Measurements from ENCODE around the gene TKTL1.

- no peak for TF ChIP-seq CTCF (IDR thresholded peaks at IDR 0.05)
- TF ChIP-seq POLR2AphosphoS5 (IDR thresholded peaks at IDR 0.05), result no peak
Measured at GRCh38 chrX:154327038-154327820, 31.6 kb downstream of the TKTL1 start.
